ENCODE data around the gene PTGIS.

The PTGIS gene

GRCh38 chr20:49469060-49469459, 98.9 kb downstream of the PTGIS start:
- DNase-seq (ENCODE audit: low read depth): no peak

GRCh38 chr20:49468412-49468811, 99.5 kb downstream of the PTGIS start:
- no peak for DNase-seq (ENCODE audit: low read depth)

GRCh38 chr20:49466114-49466912, 101.6 kb downstream of the PTGIS start:
- DNase-seq (ENCODE audit: low read depth): no peak

- no peak for DNase-seq (ENCODE audit: low read depth)
Observed at GRCh38 chr20:49464556-49464955, 103.4 kb downstream of the PTGIS start.

GRCh38 chr20:49462626-49463025, 105.3 kb downstream of the PTGIS start:
- no peak for DNase-seq (ENCODE audit: low read depth)

GRCh38 chr20:49461894-49462620, 105.9 kb downstream of the PTGIS start:
- no peak for DNase-seq (ENCODE audit: low read depth)

GRCh38 chr20:49460916-49461315, 107.0 kb downstream of the PTGIS start:
- DNase-seq (ENCODE audit: low read depth): no peak

- no peak for DNase-seq (ENCODE audit: low read depth)
Observed at GRCh38 chr20:49460131-49460530, 107.8 kb downstream of the PTGIS start.

- no peak for DNase-seq (ENCODE audit: low read depth)
Observed at GRCh38 chr20:49459684-49460083, 108.3 kb downstream of the PTGIS start.

- DNase-seq (ENCODE audit: low read depth): no peak
Observed at GRCh38 chr20:49457444-49457843, 110.5 kb downstream of the PTGIS start.

GRCh38 chr20:49456646-49457045, 111.3 kb downstream of the PTGIS start:
- no peak for DNase-seq (ENCODE audit: low read depth)

- DNase-seq (ENCODE audit: low read depth): no peak
Observed at GRCh38 chr20:49455691-49456090, 112.2 kb downstream of the PTGIS start.

Data from stimulated activated CD8-positive, alpha-beta memory T cell treated with anti-CD3 and anti-CD28 coated beads, Interleukin-7, amount 100 ng/mL, for 24 hours (primary cell).